Stimulated activated CD4-positive, alpha-beta T cell treated with anti-CD3 and anti-CD28 coated beads, Interleukin-15, amount 100 ng/mL, for 48 hours (primary cell): ENCODE measurements around the gene CCNQ.

ENCODE experiments used
- DNase-seq, 2 donors: peaks; one replicate each; pipeline ENCODE4 v3.0.0-alpha.2; 2020; ENCODE audit warnings: low read depth in 2 of 2

CCNQ gene

DNA sequence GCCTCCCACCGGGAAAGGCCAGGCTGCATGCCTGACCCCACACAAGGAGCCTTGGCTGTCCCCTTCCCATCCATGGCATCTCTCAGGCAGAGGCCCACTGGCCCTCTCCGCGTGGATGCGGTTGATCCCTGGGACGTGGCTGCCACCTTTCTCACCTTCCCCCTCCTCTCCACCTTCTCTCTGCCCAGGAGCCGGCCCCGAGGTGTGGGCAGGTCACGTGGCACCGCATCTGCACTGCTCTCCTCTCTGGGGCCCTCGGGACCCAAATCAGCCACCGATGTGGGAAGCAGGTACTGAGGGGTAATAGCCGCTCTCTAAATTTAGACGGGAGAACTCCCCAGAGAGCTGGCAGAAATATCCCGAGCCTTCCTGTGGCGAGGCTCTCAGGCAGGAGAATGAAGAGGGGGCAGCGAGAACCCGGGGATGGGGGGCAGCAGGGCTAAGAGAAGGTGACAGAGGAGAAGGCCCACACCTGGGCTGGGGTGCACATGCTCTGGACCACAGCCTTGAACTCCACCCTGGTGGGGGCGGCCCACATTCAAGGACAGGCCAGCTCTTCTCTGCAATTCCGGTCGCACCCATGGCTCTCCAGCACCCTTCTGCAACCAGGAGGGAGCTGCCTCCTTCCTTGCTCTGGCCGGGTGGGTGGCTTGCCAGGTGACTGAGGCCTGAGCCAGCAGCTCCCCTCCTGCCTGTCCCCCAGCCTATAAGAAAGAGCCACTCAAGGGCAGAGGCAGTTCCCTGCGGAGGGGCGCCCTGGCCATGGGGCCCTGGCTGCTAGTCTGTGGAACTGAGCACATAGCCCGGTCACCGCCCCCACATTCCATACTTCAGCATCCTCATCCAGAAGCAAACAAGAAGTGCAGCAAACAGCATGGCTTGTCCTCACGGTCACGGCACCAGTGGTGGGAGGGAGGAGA is 38.4 kb upstream of the CCNQ start:
- DNase-seq = no peak

DNA sequence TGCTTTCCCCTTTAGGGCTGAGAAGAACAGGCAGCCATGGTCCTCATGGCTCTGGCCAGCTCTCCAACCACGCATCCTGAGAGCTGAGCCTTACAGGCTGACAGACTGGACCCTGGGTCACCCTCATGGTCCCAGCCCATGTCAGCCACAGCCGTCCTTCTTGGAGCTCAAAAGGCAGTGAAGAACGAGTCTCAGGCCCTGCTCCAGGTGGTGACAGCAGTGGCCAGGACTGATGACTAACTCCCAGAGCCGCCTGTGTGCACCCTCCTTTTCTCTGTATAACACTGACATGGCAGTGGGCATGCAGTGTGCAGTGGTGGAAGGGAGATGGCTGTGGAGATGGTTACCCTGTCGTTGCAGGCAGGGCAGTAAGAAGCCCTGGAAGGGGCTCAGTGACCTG is 37.8 kb upstream of the CCNQ start:
- no peak for DNase-seq

DNA sequence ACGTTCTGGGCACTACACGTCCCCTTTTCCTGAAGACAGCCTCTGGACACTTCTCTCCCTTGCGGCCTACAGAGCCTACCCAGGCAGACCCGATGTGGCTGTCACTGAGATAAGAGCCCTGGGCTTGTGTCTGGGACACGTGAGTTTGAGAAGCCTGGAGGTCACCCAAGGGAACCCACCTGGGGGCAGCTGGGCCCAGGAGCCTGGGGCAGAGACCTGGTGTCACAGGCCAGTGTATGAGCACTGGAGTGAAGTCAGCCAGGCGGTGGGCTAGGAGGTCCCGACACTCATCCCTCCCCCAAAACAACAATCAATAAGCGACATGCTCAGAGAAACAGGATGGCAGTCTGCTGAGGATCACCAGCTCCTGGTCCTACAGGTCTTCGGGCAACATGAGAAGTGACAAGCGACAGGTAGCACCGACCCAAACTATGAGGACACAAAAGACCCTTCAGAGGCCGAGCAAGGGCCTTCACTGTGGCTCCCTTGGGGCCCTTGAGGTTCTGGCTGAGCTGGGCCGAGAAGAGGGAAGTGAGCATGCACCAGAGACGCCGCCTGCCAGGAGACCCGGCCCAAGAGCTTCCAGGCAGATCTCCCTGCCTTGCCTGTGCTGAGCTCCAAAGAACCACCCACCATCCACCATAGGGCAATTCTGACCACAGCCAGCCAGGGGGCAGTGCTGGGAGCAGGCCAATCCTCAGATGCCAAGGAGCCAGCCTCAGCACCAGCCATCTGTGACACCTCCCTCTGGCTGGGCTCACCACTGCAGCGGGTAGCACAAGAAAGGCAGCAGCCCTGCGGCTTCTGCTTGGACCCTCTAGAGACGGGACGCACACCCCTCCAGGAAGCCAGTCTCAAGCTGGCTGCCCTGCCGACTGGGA is 37.1 kb upstream of the CCNQ start:
- DNase-seq = no peak

DNA sequence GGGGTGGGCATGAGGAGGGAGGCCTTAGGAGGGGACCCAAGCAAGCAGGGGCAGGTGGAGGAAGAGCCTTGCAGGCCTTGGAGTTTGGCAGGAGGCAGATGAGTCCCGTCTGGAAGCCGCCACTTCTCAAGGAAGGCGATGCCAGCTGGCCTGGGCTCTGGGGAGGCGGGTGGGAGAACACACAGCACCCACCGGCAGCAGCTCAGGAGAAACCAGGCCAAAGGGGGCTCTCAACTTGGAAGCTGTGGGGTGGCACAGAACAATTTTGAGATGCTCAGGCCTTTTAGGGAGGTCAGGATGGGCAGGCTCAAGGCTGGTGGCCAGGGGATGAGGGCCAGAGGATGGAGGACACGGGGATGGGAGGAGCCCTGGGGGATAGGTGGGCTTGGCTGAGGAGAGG is 36.4 kb upstream of the CCNQ start:
- no peak for DNase-seq

DNA sequence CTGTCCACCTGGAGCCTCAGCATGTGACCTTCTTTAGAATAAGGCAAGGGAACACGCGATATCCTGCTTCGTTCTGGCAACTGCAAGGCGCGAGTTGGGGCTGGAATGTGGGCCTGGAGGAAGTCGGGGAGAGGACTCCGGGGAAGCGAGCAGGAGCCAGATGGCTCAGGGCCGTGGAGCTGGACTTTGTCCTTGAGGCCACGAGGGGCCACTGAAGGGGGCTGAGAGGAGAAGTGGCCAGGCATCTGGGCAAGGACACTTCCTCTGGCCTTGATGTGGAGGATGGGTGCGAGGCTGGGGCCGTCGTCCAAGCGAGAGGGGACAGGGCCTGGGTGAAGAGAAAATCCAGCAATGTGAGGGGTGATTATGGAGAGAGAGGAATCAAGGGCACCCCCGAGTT is 35.9 kb upstream of the CCNQ start:
- no peak for DNase-seq

DNA sequence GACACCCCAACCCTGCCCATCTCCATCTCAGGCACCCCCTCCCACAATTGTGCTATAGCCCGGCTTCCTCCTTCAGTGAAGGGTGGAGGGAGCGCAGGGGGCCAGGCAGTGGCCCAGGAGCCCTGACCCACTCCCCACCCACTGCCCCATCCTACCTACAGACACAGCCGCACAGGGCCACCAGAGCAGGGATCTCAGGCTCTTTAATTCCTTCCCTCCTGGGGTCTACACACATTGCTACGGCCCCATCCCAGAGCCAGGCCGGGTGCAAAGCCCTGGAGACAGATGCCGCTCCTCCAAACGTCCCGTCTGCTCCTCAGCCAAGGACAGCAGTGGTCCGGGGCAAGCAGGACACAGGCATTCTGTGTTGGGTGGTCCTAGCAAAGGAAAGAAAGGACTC is 35.3 kb upstream of the CCNQ start:
- DNase-seq = no peak

DNA sequence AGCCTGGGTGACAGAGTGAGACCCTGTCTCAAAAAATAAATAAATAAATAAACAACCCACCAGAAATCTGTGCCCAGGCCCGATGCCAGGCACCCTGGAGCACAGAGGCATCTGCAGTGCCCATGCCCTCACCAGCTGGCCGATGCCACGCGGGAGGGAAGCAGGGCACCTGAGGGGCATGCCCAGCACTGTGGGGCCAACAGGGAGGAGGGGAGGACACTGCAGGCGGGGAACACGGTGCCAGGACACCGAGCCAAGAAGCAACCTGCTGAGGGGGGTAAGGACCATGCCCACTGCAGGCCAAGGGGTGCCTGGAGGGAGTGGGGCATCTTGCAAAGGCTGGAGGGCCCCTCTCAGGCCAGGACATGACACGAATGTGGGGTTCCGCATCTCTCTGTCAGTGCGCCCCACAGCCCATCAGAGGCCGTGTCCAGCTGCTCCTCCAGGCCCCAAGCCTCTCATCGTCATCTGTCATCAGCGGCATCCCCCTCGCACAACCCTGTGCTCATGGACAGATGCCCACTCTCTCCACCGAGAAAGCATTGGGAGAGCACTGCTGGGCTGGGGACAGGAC is 34.8 kb upstream of the CCNQ start:
- DNase-seq = no peak

DNA sequence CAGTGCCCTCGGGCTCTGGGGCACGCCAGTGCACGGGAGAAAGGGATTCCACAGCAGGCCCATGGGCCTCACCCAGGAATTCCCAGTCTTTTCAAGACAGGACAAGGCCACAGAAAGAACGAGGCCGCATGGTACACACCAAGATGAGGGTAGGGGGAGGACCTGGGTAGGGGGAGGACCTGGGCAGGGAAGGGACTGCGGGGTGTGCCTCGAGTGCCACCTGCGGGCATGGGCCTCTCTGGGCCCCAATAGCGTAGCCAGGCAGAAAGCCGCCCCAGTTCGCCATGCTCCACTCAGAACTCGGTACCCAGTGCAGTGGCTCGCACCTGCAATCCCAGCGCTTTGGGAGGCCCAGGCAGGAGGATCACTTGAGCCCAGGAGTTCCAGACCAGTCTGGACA is 34.1 kb upstream of the CCNQ start:
- DNase-seq = no peak

DNA sequence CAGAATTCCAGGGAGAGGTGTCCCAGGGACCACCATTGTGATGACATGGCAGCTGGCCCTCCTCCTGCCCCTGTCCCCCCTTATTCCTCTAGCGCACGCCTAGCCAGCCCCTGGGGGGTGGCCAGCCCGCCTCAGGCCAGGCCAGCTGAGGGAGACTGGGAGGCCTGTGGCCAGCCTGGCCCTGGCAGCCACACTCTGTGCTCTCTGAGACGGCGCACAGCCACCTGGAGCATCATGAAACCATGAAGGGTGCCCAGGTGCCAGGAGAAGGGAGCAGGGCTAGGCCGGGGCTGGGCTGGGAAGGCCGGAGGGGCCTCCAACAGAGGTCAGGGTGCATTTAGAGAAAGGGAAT is 33.6 kb upstream of the CCNQ start:
- DNase-seq = no peak

DNA sequence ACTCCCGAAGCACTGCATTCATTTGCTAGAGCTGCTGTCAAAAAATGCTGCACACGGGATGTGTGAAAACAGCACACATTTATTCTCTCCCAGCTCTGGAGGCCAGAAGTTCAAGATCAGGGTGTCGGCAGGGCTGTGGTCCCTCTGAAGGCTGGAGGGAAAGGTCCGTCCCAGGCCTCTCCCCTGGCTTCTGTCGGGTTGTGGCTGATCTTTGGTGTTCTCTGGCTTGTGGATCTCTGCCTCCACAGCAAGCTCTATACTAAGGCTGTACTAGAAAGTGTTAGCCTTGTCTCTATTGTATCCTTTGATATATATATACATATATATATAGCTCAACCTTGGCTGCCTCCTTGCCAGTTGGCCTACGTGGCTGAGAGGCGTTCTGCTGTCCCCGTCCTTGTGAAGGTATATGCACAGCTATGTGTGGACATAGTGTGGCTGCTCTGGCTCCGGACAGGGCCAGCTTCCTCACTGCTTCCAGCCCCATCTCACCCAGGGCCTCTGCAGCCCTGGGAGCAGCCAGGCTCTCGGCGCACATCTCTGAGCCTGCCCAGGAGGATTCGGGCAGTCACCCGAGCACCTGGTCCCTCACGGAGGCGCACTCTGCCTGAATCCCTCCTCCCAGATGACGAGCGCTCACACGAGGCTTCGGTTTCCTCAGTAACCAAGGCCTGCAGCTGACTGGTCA is 33.1 kb upstream of the CCNQ start:
- no peak for DNase-seq

DNA sequence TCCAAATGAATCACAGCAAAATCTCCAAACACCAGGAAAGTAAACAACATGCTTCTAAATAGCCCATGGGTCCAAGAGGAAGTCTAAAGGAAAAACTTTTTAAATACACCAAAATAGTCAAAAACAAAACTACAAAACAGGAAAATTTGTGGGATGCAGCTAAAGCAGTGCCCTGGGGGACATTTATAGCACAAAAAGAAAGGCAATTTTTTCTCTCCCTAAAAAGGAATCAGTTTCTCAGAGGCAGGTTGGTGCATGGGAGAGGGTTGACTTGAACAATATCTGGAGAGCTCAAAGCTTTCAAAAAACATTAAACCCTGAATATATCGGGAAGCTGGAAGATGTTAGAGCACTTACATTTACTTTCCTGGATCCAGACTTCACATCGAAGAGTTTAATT is 32.4 kb upstream of the CCNQ start:
- no peak for DNase-seq

DNA sequence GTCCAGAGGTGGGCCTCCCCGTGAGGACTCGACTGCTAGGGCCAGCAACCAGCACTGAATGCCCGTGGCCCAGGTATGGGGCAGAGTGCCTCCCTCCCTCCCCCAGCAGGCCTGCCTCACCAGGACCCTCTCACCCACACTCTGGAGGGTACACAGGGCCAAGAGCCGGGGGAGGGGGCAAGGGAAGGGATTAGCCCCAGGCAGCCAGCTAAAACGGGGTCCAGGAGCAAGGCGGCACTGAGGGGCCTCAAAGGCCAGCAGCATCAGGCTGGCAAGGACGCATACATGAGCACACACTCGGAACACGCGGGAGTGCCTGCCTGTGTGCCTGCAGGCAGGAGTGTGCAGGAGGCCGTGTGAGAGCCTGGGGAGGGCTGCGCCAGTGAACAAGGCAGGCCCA is 29.7 kb upstream of the CCNQ start:
- no peak for DNase-seq

DNA sequence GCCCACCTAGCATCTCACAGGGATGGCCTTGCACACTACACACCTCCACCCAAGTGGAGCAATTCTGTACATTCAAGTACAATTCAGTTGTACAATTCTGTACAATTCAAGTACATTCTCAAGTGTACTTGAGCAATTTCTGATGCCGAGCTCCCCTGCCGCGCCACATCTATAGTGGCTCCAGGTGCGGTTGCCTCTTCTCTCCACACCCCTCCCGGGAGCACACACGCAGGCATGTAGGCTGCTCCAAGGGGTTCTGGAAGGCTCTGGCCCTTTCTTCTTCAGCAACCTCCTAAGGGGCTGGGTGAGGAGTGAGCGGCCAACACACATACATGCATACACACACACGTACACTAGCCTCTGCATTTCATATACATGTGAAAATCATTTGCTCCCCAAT is 29.2 kb upstream of the CCNQ start:
- DNase-seq = no peak

DNA sequence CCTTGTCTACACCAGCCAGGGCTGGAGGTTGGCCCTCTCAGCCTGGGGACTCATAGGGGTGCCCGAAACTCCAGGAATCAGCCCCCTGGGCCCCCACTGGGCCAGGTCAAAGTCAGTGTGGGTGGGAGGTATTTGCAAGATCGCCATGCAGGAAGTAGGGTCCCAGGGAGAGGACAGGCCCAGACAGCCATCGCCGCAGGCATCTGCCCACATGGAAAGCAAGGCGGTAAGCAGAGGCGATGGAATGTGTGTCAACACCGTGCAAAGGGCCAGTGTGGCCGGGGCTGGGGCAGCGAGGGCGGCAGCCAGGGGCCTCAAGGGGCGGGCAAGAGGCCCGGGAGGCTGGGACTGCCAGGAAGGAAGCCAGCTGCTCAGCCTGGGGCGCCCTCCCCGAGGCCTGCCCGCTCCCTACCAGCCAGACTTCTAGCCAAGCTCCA is 28.8 kb upstream of the CCNQ start:
- no peak for DNase-seq

DNA sequence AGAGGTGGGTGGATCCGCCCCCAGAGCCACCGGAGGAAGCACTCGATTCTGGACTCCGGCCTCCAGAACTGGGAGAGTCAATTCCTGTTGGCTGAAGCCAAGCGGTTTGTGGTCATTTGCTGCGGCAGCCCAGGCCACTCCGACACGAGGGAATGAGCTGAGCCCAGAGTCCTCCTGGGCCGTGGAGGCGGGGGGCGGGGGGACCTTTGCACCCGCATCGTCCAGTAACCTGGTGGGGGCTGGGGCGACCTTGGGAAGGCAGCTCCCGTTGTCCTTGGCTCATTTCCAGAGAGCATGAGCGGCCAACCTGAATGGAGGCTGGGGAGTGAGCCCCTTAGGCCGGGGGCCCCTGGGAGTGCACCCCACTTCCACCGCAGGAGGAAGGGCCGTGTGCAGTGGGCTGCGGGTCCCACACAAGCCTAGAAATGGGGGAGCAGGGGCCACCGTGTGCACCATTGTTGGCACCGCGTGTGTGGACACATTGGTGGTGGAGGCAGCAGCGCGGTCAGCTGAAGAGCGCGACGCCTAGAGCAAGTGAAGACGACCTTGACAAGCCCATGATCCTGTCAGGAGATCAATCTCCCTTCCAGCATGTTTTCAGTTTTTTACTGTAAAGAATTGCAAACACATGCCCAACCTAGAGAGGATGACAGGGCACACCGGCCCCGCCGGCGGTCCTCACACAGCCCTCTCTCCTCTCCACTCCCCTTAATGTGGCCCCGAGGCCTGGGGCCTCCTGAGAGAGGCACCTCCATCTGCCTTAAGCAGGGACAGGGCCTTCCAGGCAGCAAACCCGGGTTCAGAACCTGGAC is 28.1 kb upstream of the CCNQ start:
- no peak for DNase-seq

DNA sequence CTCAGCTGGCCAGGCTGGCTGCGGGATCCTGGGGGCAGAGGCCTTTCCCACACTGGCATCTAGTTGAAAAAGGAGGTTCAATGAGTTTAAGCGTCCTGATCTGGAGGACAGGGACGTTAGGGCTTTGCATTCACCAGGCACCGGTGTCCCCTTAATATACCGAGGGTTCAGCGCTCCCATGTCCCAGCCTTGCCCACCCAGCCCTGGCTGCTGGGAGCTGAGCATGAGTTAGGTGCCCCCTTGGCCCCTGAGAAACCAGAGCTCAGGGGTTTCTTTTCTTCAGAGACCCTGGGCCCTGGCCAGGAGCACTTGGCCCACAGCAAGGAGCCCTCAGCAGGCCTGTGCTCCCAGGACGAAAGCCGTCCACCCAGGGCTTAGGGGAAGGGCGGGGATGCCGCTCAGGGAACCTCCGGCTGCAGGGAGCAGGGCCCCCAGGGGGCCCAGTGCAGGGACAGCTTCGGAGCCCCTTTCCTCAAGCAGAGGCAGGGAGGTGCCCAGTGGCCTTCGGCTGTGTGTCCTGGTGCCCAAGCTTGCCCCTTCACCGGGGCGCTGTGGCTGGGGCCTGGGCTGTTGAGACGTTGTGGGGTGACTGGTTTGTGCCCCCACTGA is 27.2 kb upstream of the CCNQ start:
- no peak for DNase-seq

DNA sequence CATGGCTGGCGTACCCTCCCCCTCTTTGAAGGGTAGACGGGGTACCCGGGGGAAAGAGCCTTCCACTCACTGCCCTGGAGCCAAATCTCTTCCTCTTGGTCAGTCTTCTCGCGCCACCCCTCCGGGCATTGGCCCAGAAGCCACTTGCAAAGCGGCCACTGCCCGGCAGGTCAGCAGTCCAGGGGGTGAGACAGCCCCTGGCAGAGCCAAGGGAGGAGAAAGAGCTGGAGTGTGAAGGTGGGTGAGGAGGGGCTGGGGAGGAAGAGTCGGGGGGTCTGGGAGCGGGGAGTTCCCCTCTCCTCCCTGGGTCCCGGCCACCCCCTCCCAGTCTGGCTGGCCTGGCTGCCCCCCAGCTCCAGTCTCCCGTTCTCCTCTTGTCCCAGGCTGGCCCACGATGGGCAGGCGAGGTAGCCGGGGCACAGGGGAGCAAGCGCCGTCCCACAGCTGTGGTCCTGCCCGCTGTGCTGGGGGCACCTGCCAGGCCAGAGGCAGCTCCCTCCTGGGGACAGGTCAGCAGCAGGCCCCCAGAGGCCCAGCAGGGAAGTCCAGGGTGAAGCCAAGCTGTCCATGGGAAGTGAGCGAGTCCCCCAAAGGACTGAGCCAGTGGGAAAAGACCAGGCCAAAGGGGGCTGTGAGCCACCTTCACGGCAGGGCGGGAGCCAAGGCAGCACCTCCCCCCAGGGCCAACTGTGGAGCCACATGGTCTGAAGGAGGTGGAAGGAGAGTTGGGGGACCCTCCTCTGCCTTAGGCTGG is 26.5 kb upstream of the CCNQ start:
- DNase-seq = no peak

DNA sequence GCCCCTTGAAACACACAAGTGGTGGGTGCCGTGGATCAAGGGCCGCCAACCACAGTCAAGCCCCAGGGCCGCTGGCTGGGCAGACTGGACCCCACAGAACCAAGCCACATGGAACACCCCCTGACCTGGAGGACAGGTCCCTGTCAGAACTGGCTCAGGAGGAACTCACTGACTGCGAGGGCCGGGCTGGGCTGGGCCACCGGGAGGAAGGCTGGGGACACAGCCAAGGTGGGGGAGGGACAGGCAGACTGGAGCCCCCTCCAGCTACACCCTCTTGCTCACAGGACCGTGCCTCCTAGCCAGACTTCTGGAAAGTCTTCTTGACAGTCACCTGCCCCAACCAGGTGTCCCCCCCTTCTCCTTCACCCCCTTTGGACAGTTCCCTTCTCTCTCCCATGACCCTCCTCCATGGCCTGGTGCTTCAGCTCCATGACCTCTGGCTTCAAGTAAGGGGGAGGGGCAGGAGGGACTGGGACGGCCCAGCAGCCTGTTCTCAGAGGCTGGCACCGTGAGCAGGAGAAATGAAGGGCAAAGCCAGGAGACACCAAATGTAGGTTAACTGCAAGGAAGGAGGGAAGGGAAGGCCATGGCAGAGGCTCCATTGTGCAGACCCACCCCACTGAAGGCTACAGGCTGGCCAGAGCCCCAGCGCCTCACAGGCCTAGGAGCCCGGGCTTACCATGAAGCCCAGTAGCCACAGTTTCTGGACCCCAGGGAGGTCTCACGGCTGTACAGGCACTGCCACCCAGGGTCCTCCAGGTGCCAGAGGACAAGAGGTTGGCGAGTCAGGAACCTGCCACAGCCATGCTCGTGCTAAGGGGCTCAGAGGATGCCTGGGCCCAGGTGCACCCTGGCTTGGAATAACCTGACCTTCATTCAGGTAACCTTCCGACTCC is 25.5 kb upstream of the CCNQ start:
- DNase-seq = no peak
